KOPT-K1 (cell line): ENCODE results near the gene UIMC1.
"Not testable (repeated sequence)": the region's sequence is repeated elsewhere in the genome, so short reads cannot be mapped to it uniquely, and the experiment has no call there.

ENCODE experiments used
- H3K27ac ChIP-seq: fragments of 200-600 bp; sonication (generic); 2 replicates; pipeline ENCODE4 v1.5.1; 2016; ENCODE audit warnings: antibody characterized with exemption, mild to moderate bottlenecking, low read depth, low read length; ENCODE audit not compliant: poor library complexity, severe bottlenecking
- H3K36me3 ChIP-seq: fragments of 200-600 bp; sonication (generic); 2 replicates; pipeline ENCODE4 v1.5.1; 2017; ENCODE audit warnings: antibody characterized with exemption, mild to moderate bottlenecking, low read length, moderate library complexity; ENCODE audit not compliant: insufficient read depth
- H3K9me3 ChIP-seq: fragments of 200-600 bp; sonication (generic); 2 replicates; pipeline ENCODE4 v1.5.1; 2017; ENCODE audit warnings: antibody characterized with exemption, low read length, mild to moderate bottlenecking; ENCODE audit not compliant: insufficient read depth, poor library complexity, severe bottlenecking

UIMC1 gene

DNA sequence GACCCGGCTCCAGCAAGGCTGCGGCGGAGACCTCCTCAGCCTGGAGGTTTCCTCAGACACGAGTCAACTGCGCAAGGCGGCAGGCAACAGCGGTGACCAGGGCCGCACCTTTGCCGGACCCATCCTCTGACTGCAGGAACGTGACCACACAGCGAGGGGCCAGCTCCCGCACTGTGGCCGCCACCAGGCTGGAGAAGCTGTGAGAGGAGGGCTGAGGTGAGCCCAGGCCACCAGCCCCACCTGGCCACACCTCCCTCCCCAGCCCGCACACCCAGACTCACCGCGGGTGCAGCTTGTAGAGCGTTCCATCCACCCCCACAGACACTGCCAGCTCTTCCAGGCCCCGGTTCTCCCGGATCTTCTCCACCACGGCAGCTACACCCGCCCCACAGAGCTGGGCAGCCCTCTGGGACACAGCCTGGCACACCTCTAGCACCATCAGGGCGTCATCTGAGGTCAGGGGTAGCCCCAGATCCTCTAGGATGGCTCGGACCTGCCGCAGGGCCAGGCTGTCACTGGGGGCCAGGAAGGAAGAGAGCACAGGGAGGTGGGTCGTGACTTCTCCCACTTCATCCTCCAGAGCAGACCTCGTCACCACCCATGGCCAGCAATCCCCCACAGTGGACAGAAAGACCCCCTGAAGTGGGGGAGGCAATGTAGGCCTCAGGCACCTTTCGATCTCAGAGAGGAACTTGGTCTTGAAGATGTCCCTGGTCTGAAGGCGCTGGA is 125.4 kb downstream of the UIMC1 start:
- H3K36me3 ChIP-seq: no peaks in the 10 kb centered on the region
- H3K9me3 ChIP-seq: no peaks in the 10 kb centered on the region
- no peak overlapping the region for H3K27ac ChIP-seq

DNA sequence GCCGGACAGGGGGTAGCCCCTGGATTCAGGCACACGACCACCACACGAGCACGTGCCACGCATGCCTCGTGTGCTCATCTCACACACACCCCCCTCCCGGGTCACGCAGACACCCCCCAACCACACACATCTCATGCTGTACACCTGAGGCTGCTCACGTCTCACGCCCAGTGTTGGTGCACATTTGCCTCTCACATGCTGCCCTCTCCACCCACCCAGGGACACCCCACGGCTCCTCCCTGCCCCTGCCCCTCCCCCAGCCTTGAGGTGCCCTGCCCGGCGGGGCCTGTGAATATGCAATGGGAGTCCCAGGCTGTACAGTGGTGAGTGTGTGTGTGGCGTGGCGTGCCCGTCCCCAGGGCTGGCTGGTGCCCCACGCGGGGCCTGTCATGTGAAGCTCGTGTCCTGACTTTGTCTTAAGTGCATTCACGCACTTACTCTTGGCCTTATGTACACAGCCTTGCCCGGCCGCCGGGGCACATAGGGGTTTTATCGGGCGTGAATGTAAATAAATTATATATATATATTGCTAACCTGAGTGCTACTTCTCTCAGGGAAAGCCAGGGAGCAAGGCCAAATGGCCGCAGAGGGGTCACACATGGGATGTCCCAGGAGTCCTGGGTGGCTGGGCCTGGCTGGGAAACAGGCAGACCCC is 126.1 kb downstream of the UIMC1 start:
- no peaks in the 10 kb centered on the region for H3K9me3 ChIP-seq
- H3K36me3 ChIP-seq: no peaks in the 10 kb centered on the region
- no peak overlapping the region for H3K27ac ChIP-seq

DNA sequence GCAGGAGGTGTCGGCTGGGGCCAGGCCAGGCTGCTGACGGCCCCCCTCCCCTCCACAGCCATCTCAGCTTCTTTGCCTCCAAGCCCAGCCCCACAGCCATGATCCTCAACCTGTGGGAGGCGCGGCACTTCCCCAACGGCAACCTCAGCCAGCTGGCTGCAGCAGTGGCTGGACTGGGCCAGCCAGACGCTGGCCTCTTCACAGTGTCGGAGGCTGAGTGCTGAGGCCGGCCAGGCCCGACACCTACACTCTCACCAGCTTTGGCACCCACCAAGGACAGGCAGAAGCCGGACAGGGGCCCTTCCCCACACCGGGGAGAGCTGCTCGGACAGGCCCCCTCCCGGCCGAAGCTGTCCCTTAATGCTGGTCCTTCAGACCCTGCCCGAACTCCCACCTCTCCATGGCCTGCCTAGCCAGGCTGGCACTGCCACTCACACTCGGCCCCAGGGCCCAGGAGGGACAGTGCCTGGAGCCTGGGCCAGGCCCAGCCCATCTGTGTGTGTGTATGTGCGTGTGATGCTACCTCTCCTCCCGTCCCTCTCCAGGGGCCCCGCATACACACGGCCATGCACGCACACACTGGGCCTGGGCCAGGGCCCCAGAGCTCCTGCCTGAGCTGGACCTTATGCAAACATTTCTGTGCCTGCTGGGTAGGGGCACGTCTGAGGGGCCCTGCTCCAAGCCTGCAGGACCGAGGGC is 126.8 kb downstream of the UIMC1 start:
- H3K36me3 ChIP-seq: no peaks in the 10 kb centered on the region
- H3K27ac ChIP-seq: no peak overlapping the region
- H3K9me3 ChIP-seq: no peaks in the 10 kb centered on the region

DNA sequence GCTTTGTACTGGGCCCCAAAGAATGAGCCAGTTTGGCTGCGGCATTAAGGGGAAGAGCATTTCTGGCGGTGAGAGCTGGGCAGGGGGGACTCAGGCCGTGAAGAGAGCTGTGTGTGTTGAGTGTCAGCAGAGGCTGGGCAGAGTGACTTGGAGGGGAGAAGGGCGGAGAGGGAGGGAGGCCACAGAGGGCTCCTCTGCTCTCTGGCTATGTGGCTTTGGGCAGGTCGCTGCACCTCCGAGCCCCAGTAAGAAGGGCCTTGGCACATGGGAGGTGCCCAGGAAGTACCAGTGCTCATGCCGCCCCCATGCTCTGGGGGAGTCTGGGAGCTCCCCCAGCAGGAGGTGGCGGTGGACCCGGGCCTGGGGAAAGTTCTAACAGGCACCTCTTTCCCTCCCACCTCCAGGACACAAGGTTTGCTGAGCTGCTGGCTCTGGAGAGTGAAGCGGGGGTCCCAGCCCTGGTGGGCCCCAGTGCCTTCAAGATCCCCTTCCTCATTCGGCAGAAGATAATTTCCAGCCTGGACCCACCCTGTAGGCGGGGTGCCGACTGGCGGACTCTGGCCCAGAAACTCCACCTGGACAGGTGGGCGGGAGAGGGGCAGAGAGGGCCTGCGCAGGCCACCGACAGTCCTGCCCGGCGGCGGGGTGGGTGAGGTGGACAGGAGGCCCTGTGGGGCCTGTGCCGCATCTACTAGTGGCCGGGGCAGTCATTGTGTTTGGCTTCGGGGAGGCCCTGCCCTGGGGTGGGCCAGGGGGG is 127.5 kb downstream of the UIMC1 start:
- H3K36me3 ChIP-seq: no peaks in the 10 kb centered on the region
- no peak overlapping the region for H3K27ac ChIP-seq
- no peaks in the 10 kb centered on the region for H3K9me3 ChIP-seq

DNA sequence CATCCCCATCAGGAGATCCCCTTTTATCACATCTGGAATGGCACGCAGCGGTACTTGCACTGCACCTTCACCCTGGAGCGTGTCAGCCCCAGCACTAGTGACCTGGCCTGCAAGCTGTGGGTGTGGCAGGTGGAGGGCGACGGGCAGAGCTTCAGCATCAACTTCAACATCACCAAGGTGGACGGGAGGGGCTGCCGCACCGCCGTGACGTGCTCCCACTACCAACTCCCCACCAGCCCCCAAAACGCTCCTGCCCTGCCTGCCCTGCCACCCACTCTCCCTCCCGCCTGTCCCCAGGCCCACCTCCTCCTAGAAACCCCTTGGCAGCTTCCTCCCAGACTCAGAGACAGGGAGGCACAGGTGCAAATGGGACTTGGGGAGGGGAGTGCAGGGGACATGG is 128.1 kb downstream of the UIMC1 start:
- no peaks in the 10 kb centered on the region for H3K36me3 ChIP-seq
- H3K9me3 ChIP-seq: no peaks in the 10 kb centered on the region
- no peak overlapping the region for H3K27ac ChIP-seq

DNA sequence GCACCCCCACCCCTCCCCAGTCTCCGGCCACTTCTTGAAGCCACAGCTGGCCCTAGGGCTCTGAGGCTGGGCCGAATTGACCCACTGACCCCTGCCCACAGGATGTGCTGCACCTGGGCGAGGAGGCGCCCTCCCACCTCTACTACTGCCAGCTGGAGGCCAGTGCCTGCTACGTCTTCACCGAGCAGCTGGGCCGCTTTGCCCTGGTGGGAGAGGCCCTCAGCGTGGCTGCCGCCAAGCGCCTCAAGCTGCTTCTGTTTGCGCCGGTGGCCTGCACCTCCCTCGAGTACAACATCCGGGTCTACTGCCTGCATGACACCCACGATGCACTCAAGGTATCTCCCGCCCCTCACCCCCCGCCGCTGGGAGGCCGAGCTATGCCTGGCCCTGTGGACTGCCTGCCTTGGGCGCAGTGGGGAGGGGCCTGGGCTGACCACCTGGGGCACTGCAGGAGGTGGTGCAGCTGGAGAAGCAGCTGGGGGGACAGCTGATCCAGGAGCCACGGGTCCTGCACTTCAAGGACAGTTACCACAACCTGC is 128.7 kb downstream of the UIMC1 start:
- Histone ChIP-seq H3K9me3 (peaks cover 4% of the 10 kb centered on the region), H3K27ac (no peak overlapping the region), H3K36me3 (no peaks in the 10 kb centered on the region)

GRCh38 chr5:176876506-176877431 is 129.8 kb downstream of the UIMC1 start:
- Histone ChIP-seq H3K27ac (no peak overlapping the region), H3K9me3 (peaks cover 4% of the 10 kb centered on the region), H3K36me3 (no peaks in the 10 kb centered on the region)

GRCh38 chr5:176875783-176876505 is 130.6 kb downstream of the UIMC1 start:
- Histone ChIP-seq H3K36me3 (no peaks in the 10 kb centered on the region), H3K9me3 (peaks cover 4% of the 10 kb centered on the region), H3K27ac (no peak overlapping the region)

- Histone ChIP-seq H3K27ac (no peak overlapping the region), H3K36me3 (no peaks in the 10 kb centered on the region), H3K9me3 (peaks cover 4% of the 10 kb centered on the region)
These were observed 131.5 kb downstream of the UIMC1 start for GRCh38 chr5:176875014-176875550.

DNA sequence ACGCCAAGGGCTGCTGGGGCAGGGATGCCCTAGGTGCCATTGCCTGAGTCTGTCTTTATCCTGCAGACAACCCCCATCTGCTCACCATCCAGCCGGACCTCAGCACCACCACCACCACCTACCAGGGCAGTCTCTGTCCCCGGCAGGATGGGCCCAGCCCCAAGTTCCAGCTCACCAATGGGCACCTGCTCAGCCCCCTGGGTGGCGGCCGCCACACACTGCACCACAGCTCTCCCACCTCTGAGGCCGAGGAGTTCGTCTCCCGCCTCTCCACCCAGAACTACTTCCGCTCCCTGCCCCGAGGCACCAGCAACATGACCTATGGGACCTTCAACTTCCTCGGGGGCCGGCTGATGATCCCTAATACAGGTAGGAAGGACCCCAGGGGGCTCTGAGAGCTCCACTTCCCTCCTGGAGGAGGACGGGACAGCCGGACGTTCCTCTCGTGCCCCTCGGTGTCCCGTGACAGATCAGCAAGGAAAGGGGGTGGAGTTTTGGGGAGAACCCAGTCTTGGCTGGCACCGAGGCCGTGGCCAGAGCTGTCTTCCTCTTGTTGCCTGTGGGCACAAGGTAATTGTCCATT is 132.3 kb downstream of the UIMC1 start:
- no peaks in the 10 kb centered on the region for H3K36me3 ChIP-seq
- H3K9me3 ChIP-seq: peaks cover 4% of the 10 kb centered on the region
- H3K27ac ChIP-seq: no peak overlapping the region

DNA sequence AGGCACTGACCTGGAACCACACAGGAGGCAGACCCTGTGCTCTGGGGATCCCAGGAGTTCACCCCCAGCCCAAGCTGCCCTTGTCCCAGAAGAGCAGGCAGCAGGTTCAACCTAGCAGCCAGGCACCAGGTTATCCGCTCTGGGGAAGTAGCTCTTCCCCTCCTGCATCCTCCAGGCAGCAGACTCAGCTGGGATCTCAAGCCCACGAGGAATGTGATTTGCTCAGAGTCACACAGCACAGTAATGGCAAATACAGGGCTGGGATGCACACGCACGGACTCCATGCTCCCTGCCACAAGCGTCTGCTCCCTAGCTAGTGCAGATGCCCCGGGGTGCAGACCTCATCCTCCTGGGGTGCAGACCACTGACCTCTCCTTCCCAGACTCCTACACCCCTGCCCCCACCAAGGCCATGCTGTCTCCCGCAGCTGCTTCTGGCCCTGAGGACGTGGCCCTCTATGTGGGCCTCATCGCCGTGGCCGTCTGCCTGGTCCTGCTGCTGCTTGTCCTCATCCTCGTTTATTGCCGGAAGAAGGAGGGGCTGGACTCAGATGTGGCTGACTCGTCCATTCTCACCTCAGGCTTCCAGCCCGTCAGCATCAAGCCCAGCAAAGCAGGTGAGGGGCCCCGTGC is 132.9 kb downstream of the UIMC1 start:
- H3K36me3 ChIP-seq: no peaks in the 10 kb centered on the region
- H3K9me3 ChIP-seq: peaks cover 4% of the 10 kb centered on the region
- H3K27ac ChIP-seq: no peak overlapping the region

DNA sequence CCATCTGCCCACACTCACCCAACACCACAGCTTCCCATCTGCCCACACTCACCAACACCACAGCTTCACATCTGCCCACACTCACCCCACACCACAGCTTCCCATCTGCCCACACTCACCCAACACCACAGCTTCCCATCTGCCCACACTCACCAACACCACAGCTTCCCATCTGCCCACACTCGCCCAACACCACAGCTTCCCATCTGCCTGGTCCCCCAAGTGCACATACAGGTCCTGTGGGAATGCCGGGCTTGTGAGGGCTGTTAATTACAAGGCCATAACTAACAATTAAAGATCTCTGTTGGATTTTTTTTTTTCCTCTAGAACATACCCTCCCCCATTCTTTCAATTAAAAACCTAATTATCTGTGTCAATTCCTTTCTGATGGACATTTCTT is 133.6 kb downstream of the UIMC1 start:
- not testable (repeated sequence) for H3K9me3 ChIP-seq, H3K27ac ChIP-seq, H3K36me3 ChIP-seq

DNA sequence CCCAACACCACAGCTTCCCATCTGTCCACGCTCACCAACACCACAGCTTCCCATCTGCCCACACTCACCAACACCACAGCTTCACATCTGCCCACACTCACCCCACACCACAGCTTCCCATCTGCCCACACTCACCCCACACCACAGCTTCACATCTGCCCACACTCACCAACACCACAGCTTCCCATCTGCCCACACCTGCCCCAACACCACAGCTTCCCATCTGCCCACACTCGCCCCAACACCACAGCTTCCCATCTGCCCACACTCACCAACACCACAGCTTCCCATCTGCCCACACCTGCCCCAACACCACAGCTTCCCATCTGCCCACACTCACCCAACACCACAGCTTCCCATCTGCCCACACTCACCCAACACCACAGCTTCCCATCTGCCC is 134.0 kb downstream of the UIMC1 start:
- H3K9me3 ChIP-seq, H3K36me3 ChIP-seq, H3K27ac ChIP-seq: not testable (repeated sequence)
